22Rv1 (cell line): Measurements from ENCODE around the gene CYP2W1.

Experiments
- CTCF ChIP-seq: fragments of 450-650 bp; IDR thresholded peaks from 2 replicates; pipeline ENCODE4 v1.5.1; 2017; ENCODE audit warnings: mild to moderate bottlenecking
- ZFX ChIP-seq: fragments of 450-650 bp; IDR thresholded peaks from 2 replicates; pipeline ENCODE4 v1.6.1; 2017; ENCODE audit warnings: antibody characterized with exemption, borderline replicate concordance

GRCh38 chr7:969403-969802, 13.6 kb upstream of the CYP2W1 start:
- TF ChIP-seq ZFX (no peak), CTCF (no peak)
